ENCODE results near the gene PFN3.

The PFN3 gene

GRCh38 chr5:177438468-177438867 is 38.0 kb upstream of the PFN3 start:
- no peak for TF ChIP-seq TEAD4 (IDR thresholded peaks at IDR 0.05)
- TF ChIP-seq, protein P1, sequence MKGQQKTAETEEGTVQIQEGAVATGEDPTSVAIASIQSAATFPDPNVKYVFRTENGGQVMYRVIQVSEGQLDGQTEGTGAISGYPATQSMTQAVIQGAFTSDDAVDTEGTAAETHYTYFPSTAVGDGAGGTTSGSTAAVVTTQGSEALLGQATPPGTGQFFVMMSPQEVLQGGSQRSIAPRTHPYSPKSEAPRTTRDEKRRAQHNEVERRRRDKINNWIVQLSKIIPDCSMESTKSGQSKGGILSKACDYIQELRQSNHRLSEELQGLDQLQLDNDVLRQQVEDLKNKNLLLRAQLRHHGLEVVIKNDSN (IDR thresholded peaks at IDR 0.05): no peak
- no peak for TF ChIP-seq TAF1 (IDR thresholded peaks at IDR 0.05; ENCODE audit: low read depth)
- TF ChIP-seq ZBTB7A (IDR thresholded peaks at IDR 0.05; ENCODE audit: low read depth): no peak

- TF ChIP-seq, protein P2, sequence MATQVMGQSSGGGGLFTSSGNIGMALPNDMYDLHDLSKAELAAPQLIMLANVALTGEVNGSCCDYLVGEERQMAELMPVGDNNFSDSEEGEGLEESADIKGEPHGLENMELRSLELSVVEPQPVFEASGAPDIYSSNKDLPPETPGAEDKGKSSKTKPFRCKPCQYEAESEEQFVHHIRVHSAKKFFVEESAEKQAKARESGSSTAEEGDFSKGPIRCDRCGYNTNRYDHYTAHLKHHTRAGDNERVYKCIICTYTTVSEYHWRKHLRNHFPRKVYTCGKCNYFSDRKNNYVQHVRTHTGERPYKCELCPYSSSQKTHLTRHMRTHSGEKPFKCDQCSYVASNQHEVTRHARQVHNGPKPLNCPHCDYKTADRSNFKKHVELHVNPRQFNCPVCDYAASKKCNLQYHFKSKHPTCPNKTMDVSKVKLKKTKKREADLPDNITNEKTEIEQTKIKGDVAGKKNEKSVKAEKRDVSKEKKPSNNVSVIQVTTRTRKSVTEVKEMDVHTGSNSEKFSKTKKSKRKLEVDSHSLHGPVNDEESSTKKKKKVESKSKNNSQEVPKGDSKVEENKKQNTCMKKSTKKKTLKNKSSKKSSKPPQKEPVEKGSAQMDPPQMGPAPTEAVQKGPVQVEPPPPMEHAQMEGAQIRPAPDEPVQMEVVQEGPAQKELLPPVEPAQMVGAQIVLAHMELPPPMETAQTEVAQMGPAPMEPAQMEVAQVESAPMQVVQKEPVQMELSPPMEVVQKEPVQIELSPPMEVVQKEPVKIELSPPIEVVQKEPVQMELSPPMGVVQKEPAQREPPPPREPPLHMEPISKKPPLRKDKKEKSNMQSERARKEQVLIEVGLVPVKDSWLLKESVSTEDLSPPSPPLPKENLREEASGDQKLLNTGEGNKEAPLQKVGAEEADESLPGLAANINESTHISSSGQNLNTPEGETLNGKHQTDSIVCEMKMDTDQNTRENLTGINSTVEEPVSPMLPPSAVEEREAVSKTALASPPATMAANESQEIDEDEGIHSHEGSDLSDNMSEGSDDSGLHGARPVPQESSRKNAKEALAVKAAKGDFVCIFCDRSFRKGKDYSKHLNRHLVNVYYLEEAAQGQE (IDR thresholded peaks at IDR 0.05; ENCODE audit: low read depth): no peak
- no peak for TF ChIP-seq YY1 (IDR thresholded peaks at IDR 0.05; ENCODE audit: low read depth)
- TF ChIP-seq, protein P1 (IDR thresholded peaks at IDR 0.05): peak; percentile 74
- TF ChIP-seq CEBPB (IDR thresholded peaks at IDR 0.05): no peak
- no peak for TF ChIP-seq CREB1 (IDR thresholded peaks at IDR 0.05; ENCODE audit: low read depth)
- TF ChIP-seq EP300 (IDR thresholded peaks at IDR 0.05; ENCODE audit: borderline replicate concordance): no peak
- no peak for TF ChIP-seq NFIC (IDR thresholded peaks at IDR 0.05)
- TF ChIP-seq TAF1 (IDR thresholded peaks at IDR 0.05; ENCODE audit: low read depth): no peak
- TF ChIP-seq MAX (IDR thresholded peaks at IDR 0.05): no peak
These were observed 37.2 kb upstream of the PFN3 start for GRCh38 chr5:177437623-177438022.

GRCh38 chr5:177435847-177436536 is 35.5 kb upstream of the PFN3 start:
- TF ChIP-seq RAD21 (IDR thresholded peaks at IDR 0.05; ENCODE audit: low read depth): no peak
- TF ChIP-seq, protein P2 (IDR thresholded peaks at IDR 0.05; ENCODE audit: low read depth): no peak
- no peak for TF ChIP-seq TEAD4 (IDR thresholded peaks at IDR 0.05)
- TF ChIP-seq TAF1 (IDR thresholded peaks at IDR 0.05; ENCODE audit: low read depth): no peak
- no peak for TF ChIP-seq TCF12 (IDR thresholded peaks at IDR 0.05; ENCODE audit: low read depth)
- no peak for TF ChIP-seq MAX (IDR thresholded peaks at IDR 0.05)
- no peak for TF ChIP-seq YY1 (IDR thresholded peaks at IDR 0.05; ENCODE audit: low read depth)
- TF ChIP-seq ZBTB7A (IDR thresholded peaks at IDR 0.05; ENCODE audit: low read depth): no peak

GRCh38 chr5:177434942-177435738 is 34.7 kb upstream of the PFN3 start:
- TF ChIP-seq MAX (IDR thresholded peaks at IDR 0.05): no peak
- TF ChIP-seq, protein P1 (IDR thresholded peaks at IDR 0.05): no peak
- TF ChIP-seq EGR1 (IDR thresholded peaks at IDR 0.05): no peak
- no peak for TF ChIP-seq EP300 (IDR thresholded peaks at IDR 0.05; ENCODE audit: borderline replicate concordance)
- TF ChIP-seq ZBTB7A (IDR thresholded peaks at IDR 0.05; ENCODE audit: low read depth): no peak
- no peak for TF ChIP-seq YY1 (IDR thresholded peaks at IDR 0.05; ENCODE audit: low read depth)

DNA sequence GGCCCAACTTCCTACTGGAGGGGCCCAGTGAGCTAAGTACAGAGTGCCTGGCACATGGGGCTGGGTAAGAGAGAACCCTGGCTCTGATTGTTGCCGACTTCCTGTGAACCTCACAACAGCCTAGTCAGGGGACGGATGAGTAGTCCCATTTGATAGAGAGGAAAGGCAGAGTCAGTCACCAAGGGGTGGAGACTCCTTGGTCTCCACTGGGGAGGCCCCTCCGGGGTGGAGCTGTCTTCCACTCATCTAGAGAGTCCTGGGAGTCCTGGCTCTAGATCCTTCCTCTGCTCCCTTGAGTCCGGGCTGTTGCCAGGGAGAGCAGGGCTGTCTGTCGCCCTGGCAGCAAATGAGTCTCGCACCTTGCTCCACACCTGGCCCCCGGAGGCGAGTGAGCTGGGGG is 34.0 kb upstream of the PFN3 start:
- TF ChIP-seq TCF12 (IDR thresholded peaks at IDR 0.05; ENCODE audit: low read depth) (no peak), CEBPB (IDR thresholded peaks at IDR 0.05) (no peak), EP300 (IDR thresholded peaks at IDR 0.05; ENCODE audit: borderline replicate concordance) (no peak), CREB1 (IDR thresholded peaks at IDR 0.05; ENCODE audit: low read depth) (no peak), EGR1 (IDR thresholded peaks at IDR 0.05) (no peak), TEAD4 (IDR thresholded peaks at IDR 0.05) (no peak), RAD21 (IDR thresholded peaks at IDR 0.05; ENCODE audit: low read depth) (no peak), FOXM1 (IDR thresholded peaks at IDR 0.05; ENCODE audit: borderline replicate concordance, low read depth) (no peak), ZBTB7A (IDR thresholded peaks at IDR 0.05; ENCODE audit: low read depth) (no peak), YY1 (IDR thresholded peaks at IDR 0.05; ENCODE audit: low read depth) (no peak), NFIC (IDR thresholded peaks at IDR 0.05) (no peak), MAX (IDR thresholded peaks at IDR 0.05) (no peak), TAF1 (IDR thresholded peaks at IDR 0.05; ENCODE audit: low read depth) (no peak)
- TF ChIP-seq, protein P2 (IDR thresholded peaks at IDR 0.05; ENCODE audit: low read depth): no peak
- TF ChIP-seq, protein P1 (IDR thresholded peaks at IDR 0.05): no peak
